Activated T-cell treated with anti-CD3 and anti-CD28 coated beads for 24 hours (primary cell): Measurements from ENCODE around the gene CCDC88B.

ENCODE experiments used
- DNase-seq: peaks from one replicate; pipeline ENCODE4 v3.0.0-alpha.2; 2020; ENCODE audit warnings: low read depth

The CCDC88B gene

GRCh38 chr11:64382586-64382985 lies 42.6 kb downstream of the CCDC88B start:
- no peak for DNase-seq

DNA sequence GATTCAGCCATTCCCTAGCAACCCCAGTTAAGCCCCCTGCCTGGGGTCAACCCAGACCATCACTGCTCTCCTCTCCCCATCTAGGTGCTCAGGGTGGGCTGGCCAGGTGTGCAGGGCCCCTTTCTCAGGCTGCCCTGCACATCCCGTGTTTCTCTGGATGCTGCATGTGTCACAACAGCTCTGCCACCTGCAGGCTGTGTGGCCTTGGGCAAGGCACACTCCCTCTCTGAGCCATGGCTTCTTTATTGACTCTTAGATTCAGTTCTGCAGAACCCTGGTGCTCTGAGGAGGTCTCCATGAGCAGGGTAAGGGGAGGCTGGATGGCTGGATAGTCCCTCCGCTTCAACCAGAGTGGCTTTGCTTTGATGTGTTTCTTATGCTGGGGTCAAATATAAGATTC lies 43.6 kb downstream of the CCDC88B start:
- DNase-seq, result no peak

DNA sequence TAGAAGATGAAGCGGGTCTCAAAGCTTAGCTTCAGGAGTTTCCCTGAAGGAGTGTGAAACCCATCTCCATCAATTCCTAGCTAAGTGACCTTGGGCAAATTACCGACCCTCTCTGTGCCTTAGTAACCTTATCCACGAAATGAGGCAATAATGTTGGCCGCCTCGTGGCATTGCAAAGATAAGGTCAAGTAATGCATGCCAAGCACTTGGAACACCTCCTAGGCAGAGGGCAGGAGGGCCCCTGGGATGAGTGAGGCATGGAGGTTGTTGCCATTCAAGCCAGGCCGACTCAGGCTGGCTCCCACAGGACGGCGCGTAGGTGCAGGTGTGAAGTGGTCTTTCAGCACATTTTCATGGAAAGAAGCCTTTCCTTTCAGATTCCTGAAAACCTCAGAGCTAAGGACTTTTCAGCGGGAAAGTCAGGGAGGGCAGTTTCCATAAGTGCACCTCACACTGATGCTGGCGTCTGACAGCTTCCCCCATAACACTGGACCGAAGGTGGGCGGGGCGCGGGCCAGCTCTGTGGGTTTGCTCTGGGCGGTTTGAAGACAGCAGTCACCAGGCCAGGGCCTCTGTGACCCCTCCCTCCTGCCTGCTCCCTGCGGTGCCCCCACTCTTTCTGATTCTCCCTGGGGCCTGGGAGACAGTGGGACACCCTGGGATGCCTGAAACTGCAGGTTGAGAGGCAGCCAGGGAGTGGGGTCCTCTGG lies 44.2 kb downstream of the CCDC88B start:
- DNase-seq, result no peak

DNA sequence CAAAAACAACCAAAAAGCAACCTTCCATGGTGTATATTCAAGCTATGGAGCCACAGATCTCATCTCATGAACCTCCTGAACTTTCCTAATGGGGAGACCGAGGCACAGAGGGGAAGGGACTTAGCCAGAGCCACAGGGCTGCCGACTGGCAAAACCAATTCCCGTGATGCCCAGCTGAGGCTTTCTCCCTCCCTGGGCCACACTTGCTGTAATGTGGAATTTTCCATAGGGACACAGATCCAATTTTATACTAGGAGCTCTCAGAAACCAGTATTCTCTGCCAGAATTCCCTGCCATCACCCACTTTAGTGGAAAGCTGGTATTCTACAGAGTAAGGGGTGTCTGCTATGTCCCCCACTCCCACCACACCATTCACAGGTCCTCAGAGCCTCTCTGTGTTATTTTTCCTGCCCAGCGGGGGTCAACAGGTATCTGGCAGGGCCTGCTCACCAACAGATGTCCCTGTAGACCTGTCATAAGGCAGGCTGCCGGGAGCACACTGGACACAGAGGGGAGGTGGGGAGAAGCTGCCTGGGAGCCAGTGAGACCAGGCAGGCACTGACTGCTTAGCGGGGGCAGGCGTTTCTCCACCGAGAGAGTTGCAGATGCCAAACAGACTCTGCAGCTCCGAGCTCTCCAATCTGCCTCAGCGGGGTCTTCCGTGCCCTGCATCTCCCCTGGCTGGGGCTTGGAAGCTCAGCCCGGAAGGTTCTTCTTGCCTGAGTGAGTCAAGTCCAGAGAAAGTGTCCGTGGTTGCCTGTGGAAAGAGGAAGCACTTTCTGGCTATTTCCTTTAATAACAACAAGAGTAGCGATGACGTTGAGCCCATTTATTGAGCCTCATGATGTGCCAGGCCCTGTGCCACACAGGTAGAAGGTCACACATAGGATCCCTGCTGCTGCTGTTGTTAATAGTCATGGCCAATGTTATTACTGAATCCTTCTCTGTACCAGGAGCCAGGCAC lies 45.3 kb downstream of the CCDC88B start:
- no peak for DNase-seq

DNA sequence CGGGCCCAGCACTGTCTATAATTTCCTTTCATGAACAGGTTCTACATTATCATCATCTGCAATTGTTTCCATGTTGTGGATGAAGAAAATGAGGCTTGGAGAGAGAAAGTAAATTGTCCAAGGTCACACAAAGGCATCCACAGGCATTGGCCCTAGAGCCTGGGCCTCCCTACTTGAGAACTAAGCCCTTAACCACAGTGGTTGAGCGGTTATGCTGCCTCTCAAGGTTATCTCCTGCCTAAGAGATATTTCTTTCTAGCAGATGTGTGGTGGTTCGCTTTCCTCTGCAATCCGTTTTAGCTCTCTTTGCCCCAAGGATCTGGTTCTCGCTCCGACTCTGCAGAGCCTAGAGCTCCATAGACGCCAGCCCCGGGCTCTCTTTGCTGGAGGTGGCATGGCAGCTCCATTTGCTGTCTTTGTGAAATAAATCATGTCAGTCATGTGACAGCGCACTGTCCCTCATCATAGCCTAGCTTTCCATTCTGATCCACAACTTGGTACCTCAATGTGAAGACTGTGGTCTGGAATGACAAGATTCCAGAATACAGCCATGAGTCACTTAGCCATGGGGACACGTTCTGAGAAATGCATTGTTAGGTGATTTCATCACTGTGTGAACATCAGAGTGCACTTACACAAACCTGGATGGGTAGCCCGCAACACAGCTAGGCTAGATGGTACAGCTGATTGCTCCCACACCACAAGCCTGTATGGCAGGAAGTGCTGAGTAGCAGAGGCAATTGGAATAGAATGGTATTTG lies 46.1 kb downstream of the CCDC88B start:
- no peak for DNase-seq

DNA sequence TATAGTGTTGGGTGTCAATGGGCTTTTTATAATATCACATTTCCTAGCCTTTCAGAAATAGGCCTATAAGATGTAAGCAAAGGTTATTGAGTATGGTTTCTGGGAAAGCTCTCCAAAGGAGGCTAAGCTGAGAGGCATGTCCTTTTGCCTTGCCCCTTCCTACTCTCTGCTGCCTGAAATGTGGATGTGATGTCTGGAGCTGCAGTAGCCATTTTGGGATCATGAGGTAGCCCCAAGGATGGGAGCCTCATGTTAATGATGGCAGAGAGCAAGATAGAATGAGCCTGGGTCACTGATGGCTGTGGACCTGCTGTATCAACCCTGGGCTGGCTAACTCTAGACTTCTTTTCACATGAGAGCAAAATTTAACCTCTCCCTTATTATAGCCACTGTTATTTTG lies 47.9 kb downstream of the CCDC88B start:
- DNase-seq, result no peak

DNA sequence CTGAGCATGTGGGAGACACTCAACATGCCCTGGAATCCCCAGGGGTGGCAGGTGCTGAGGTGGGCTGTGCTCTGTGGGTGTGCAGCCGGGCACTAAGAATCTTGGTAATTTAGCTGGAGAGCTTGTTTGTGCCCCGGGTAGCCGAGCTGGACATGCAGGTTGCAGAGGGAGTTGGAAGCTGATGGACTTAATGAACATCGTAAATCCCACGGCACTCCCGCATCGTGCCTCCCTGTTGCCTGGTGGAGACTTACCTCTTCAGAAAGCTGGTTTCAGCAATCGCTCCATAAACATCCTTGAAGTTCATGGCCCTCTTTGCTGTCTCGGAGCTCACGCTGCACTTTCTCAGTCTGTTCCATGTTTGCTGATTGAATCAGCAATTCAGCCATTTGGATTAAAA lies 48.9 kb downstream of the CCDC88B start:
- DNase-seq, result no peak

DNA sequence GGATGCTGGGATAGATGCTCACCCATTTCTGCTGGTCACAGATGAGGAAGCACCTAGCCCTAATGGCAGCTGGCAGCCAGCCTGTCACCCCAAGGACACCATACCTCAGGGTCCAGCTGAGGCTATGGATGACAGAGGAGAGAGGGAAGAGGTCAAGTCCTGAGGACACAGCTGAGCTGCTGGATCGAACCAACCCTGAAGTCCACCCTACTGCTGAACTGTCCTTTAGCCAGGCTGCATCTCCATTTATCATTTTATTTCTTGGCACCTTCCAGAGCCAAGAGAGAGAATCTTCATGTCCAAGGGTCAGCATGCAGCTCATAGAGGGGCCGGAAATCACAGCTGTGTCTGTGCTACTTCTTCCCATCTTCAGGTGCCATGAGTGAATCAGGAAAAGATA lies 49.8 kb downstream of the CCDC88B start:
- DNase-seq, result no peak

GRCh38 chr11:64390558-64390957 lies 50.6 kb downstream of the CCDC88B start:
- DNase-seq, result no peak

- DNase-seq, result no peak
Measured at GRCh38 chr11:64391839-64392238, 51.8 kb downstream of the CCDC88B start.

DNA sequence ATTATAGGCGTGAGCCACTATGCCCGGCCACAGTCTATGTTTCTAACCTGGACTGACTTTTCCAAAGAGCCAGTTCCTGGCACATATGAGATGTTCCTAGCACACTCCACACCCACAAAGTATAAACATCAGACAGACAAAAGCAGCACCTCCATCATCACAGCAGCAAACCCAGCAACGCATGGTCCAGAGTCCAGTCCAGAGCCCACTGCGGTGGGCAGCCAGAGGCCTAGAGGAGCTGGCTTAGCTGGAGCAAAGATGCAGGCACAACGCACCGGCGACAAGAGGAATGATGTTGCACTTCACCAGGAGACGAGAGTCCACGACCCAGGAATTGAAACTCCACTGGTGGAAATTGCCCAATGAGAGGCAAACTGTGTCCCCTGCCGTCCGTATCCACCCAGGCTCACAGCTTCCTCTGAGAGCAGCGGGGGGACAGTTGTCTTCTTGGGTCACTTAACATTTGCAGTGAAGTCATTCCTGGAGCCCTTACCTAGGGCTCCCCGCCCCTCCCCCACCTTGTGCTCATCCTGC lies 55.6 kb downstream of the CCDC88B start:
- DNase-seq, result no peak

GRCh38 chr11:64396079-64396591 lies 56.1 kb downstream of the CCDC88B start:
- DNase-seq, result no peak

DNA sequence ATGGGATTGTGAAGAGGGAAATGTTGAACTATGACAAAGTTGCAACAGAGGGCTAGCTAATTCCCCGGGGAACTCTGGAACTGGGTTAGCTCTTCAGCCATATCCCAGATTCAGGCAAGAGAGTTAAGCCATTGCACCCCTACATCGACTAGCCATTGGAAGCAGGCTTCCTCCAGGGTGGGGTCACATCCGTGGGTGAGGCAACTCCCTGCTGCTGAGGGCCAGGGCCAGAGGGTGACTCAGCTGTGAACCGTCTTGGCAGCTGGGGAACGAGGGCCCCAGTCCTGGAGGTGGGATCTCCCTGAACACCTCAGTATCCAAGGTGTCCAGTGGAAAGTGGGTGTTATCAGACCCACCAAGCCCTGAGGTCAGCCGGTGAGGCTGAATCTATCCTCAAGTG lies 60.1 kb downstream of the CCDC88B start:
- DNase-seq, result no peak

GRCh38 chr11:64400667-64401066 lies 60.7 kb downstream of the CCDC88B start:
- no peak for DNase-seq

- no peak for DNase-seq
Measured at GRCh38 chr11:64401775-64402174, 61.8 kb downstream of the CCDC88B start.

DNA sequence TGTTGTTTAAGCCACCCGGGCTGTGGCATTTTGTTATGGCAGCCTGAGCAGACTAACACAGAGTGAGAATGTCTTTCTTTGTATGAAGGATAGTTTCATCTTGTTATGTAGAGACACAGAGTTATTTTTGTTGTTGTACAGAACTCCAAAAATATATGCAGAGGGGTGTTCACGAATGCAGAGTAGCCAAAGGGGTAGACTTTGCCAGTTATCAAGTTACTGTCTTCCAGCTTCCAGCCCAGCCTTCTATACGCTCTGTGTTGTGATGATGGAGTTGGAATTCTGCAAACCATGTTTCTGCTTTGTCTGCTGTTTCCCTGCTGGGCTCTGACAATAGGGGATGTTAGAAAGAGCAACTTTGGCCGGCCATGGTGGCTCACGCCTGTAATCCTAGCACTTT lies 63.1 kb downstream of the CCDC88B start:
- DNase-seq, result no peak

DNA sequence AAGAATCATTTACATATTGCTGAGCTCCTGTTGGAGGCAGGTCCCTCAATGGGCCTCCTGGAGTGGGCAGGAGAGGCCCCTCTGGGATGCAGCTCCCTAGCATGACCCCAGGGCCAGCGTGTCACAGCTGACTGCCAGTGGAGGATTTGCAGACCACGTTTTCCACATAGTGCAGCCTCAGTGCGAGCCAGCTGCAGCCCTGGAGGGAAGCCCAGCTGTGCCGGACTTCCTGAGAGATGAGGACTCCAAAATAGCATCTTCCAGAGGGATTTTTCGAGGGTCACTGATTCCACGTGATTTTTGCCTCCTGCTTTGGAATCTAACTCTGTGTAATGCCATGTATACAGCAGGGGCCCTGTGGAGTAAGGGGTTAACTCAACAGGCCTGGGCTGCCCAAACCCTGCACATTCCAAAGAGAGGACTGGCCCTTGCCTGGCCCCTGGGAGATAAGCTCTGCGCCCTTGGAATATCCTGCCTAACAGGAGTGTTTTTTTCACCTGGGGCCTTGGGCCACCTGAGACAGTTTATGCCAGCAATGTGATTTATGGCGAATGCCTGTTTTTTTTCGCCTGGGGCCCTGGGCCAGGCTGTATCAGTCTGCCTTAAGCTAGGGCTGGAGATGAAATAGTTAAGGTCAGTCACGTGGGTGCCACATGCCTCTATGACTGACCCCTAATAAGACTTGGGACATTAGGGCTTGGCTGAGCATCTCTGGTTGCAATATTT lies 66.4 kb downstream of the CCDC88B start:
- DNase-seq, result no peak
